Natural killer cell (primary cell): Measurements from ENCODE around the gene SMARCA2. TPM values are rescaled to one million over a fixed set of nuclear protein-coding genes. Genes with fewer than 3 reads are reported as not detected.
A peak's percentile ranks its signal among the peaks of the same experiment; 100 is the strongest.

ENCODE experiments used
- ATAC-seq, 3 donors: fragments of 150-1000 bp in 2 of 3; fragments of 200-7000 bp in 1 of 3; cut with Tn5 transposase; 1 replicate in 1 of 3; 2 replicates in 2 of 3; pipeline ENCODE4 v1.10.0; 2021; ENCODE audit warnings: mild to moderate bottlenecking in 2 of 3, moderate library complexity in 2 of 3
- DNase-seq, 2 donors: peaks; one replicate each; pipeline versions ENCODE4 v3.0.0 to v3.0.0-alpha.2; 2013 to 2021; ENCODE audit warnings: mixed read lengths in 1 of 2
- H3K27ac ChIP-seq: one replicate; pipeline ENCODE4 v1.5.1; 2013; ENCODE audit warnings: mild to moderate bottlenecking, low read length
- H3K27me3 ChIP-seq: one replicate; pipeline ENCODE4 v1.6.1; 2013; ENCODE audit warnings: low read length; ENCODE audit not compliant: control insufficient read depth, insufficient read depth
- H3K36me3 ChIP-seq: one replicate; pipeline ENCODE4 v1.6.1; 2013; ENCODE audit warnings: low read length; ENCODE audit not compliant: control insufficient read depth, insufficient read depth
- H3K4me1 ChIP-seq: one replicate; pipeline ENCODE4 v1.6.1; 2013; ENCODE audit warnings: low read length; ENCODE audit not compliant: control insufficient read depth, insufficient read depth
- H3K4me3 ChIP-seq: one replicate; pipeline ENCODE4 v1.5.1; 2013; ENCODE audit warnings: low read length
- H3K9me3 ChIP-seq: one replicate; pipeline ENCODE4 v1.6.1; 2013; ENCODE audit warnings: low read length; ENCODE audit not compliant: control insufficient read depth, insufficient read depth
- H3K27ac Mint-ChIP-seq, 2 donors: one replicate each; pipeline ENCODE4 v1.8.0; 2022; ENCODE audit warnings: mild to moderate bottlenecking in 2 of 2, mixed read lengths in 2 of 2, moderate library complexity in 1 of 2
- H3K27me3 Mint-ChIP-seq, 2 donors: one replicate each; pipeline ENCODE4 v1.8.0; 2022; ENCODE audit warnings: low read depth in 2 of 2, mixed read lengths in 2 of 2
- H3K36me3 Mint-ChIP-seq: one replicate; pipeline ENCODE4 v1.8.0; 2022; ENCODE audit warnings: mixed read lengths
- H3K4me1 Mint-ChIP-seq, 2 donors: one replicate each; pipeline ENCODE4 v1.8.0; 2022; ENCODE audit warnings: mixed read lengths in 2 of 2
- H3K4me3 Mint-ChIP-seq: one replicate; pipeline ENCODE4 v1.8.0; 2022; ENCODE audit warnings: mild to moderate bottlenecking, moderate library complexity, mixed read lengths
- H3K9me3 Mint-ChIP-seq, 2 donors: one replicate each; pipeline ENCODE4 v1.8.0; 2022; ENCODE audit warnings: mixed read lengths in 2 of 2
- CTCF ChIP-seq: fragments of 200-600 bp; IDR thresholded peaks from one replicate; pipeline ENCODE4 v1.8.0; 2022; ENCODE audit warnings: antibody characterized with exemption
- WGBS: methylation state at CpG from one replicate; pipeline ENCODE4 v1.1.7; 2013; ENCODE audit warnings: missing lambda C conversion rate; ENCODE audit not compliant: insufficient coverage; 5-methylcytosine and 5-hydroxymethylcytosine counted together
- intact Hi-C: fragments of 100-400 bp; cut with micrococcal nuclease; formaldehyde crosslinking; loops from one replicate; pipeline ENCODE4 v1.14.2; 2022
- total RNA-seq, 4 donors: library from RNA; stranded (reverse); fragments of 120-200 nt in 1 of 4; gene quantifications; one replicate each; pipeline versions ENCODE4 v1.2.3 to v1.2.4, GENCODE V29; 2013 to 2022

The SMARCA2 gene
- total RNA-seq, 3 donors from 2014 or later (not counting 1 experiment from before 2014, with no cell fraction given) = 303 to 324 (median 308) TPM

GRCh38 chr9:2158111-2158610 lies 143.0 kb downstream of the SMARCA2 start:
- H3K27me3 ChIP-seq = no peaks in the 10 kb centered on the region
- peak overlapping the region; percentile 30 for H3K4me3 ChIP-seq
- Mint-ChIP-seq H3K4me1 (peaks cover 72 to 81% of the 10 kb centered on the region in 2 donors), H3K4me3 (peak overlapping the region; percentile 85), H3K9me3 (no peaks in the 10 kb centered on the region), H3K36me3 (no peaks in the 10 kb centered on the region), H3K27ac (peak overlapping the region; percentile 80 to 87), H3K27me3 (no peaks in the 10 kb centered on the region)
- no peak for TF ChIP-seq CTCF
- H3K27ac ChIP-seq = no peak overlapping the region
- H3K36me3 ChIP-seq = peaks cover 16% of the 10 kb centered on the region
- intact Hi-C loops = loop anchor here (10.0 kb wide), 2 partner anchors 143 to 687 kb away; partner anchors contain the start of genes PUM3 and SMARCA2
- DNase-seq = peak; percentile 26 to 72
- peaks cover 13% of the 10 kb centered on the region for H3K4me1 ChIP-seq
- no peaks in the 10 kb centered on the region for H3K9me3 ChIP-seq
- peak; percentile 75 to 76 (median 75) for ATAC-seq
- WGBS = under 1% methylated on average over 11 of the region's 13 CpGs

GRCh38 chr9:2158766-2159430 lies 143.8 kb downstream of the SMARCA2 start:
- TF ChIP-seq CTCF = no peak
- H3K9me3 Mint-ChIP-seq = no peaks in the 10 kb centered on the region
- H3K36me3 ChIP-seq = peaks cover 21% of the 10 kb centered on the region
- DNase-seq = no peak
- H3K27ac Mint-ChIP-seq = peak overlapping the region; percentile 80 to 87
- H3K4me3 ChIP-seq = peak overlapping the region; percentile 30
- H3K27me3 ChIP-seq = no peaks in the 10 kb centered on the region
- no peaks in the 10 kb centered on the region for H3K27me3 Mint-ChIP-seq
- H3K9me3 ChIP-seq = no peaks in the 10 kb centered on the region
- H3K36me3 Mint-ChIP-seq = no peaks in the 10 kb centered on the region
- peaks cover 66 to 75% of the 10 kb centered on the region in 2 donors for H3K4me1 Mint-ChIP-seq
- H3K4me3 Mint-ChIP-seq = peak overlapping the region; percentile 85
- no peak for ATAC-seq
- no CpG with 5 or more reads among the region's 4 CpGs for WGBS
- intact Hi-C loops = loop anchor here (10.0 kb wide), 2 partner anchors 144 to 686 kb away; partner anchors contain the start of genes PUM3 and SMARCA2
- peaks cover 13% of the 10 kb centered on the region for H3K4me1 ChIP-seq
- peak overlapping the region; percentile 16 for H3K27ac ChIP-seq

GRCh38 chr9:2159521-2160454 lies 144.6 kb downstream of the SMARCA2 start:
- intact Hi-C loops = loop anchor here (10.0 kb wide), 2 partner anchors 145 to 685 kb away; partner anchors contain the start of genes PUM3 and SMARCA2
- WGBS = 31% methylated on average over 12 of the region's 13 CpGs
- H3K9me3 ChIP-seq = no peaks in the 10 kb centered on the region
- Mint-ChIP-seq H3K4me3 (peak overlapping the region; percentile 85), H3K4me1 (peaks cover 66 to 75% of the 10 kb centered on the region in 2 donors), H3K9me3 (no peaks in the 10 kb centered on the region), H3K36me3 (no peaks in the 10 kb centered on the region), H3K27me3 (no peaks in the 10 kb centered on the region), H3K27ac (peak overlapping the region; percentile 80 to 87)
- no peaks in the 10 kb centered on the region for H3K27me3 ChIP-seq
- peak overlapping the region; percentile 39 for H3K27ac ChIP-seq
- H3K4me3 ChIP-seq = peak overlapping the region; percentile 1
- no peak for TF ChIP-seq CTCF
- ATAC-seq = peak in 1 of 3 donors; percentile 38
- no peak for DNase-seq
- peaks cover 13% of the 10 kb centered on the region for H3K4me1 ChIP-seq
- peaks cover 21% of the 10 kb centered on the region for H3K36me3 ChIP-seq
